HFFc6 (cell line): ENCODE measurements around the gene FBXW12. TPM values are rescaled to one million over a fixed set of nuclear protein-coding genes. Genes with fewer than 3 reads are reported as not detected.

ENCODE experiments used
- DNase-seq: peaks from one replicate; pipeline ENCODE4 v3.0.0-alpha.2; 2018
- H3K27ac Mint-ChIP-seq: 2 replicates; pipeline ENCODE4 v1.8.0; 2020; ENCODE audit warnings: mild to moderate bottlenecking, mixed read lengths
- H3K27me3 Mint-ChIP-seq: 2 replicates; pipeline ENCODE4 v1.8.0; 2021; ENCODE audit warnings: mild to moderate bottlenecking, moderate library complexity, mixed read lengths; ENCODE audit not compliant: insufficient read depth
- H3K36me3 Mint-ChIP-seq: 2 replicates; pipeline ENCODE4 v1.8.0; 2021; ENCODE audit warnings: low read depth, mixed read lengths
- H3K4me1 Mint-ChIP-seq: 2 replicates; pipeline ENCODE4 v1.8.0; 2020; ENCODE audit warnings: low read depth, mixed read lengths
- H3K4me3 Mint-ChIP-seq: 2 replicates; pipeline ENCODE4 v1.8.0; 2020; ENCODE audit warnings: mild to moderate bottlenecking, moderate library complexity, mixed read lengths
- H3K9me3 Mint-ChIP-seq: 2 replicates; pipeline ENCODE4 v1.8.0; 2020; ENCODE audit warnings: mild to moderate bottlenecking, mixed read lengths
- total RNA-seq, 6 experiments: library from RNA; stranded (reverse); fragmentation: NEBNext Ultra II Directional; extraction: Animal tissue kit (Norgen Biotek cat#: 25700); gene quantifications; 2 replicates in 1 of 6; 3 replicates in 5 of 6; pipeline ENCODE4 v1.2.3, GENCODE V29; 2021
- TF ChIP-seq, protein P1 (sequence below): fragments of 200-600 bp; sonication (generic); IDR thresholded peaks from 2 replicates; pipeline ENCODE4 v1.5.0; 2021; ENCODE audit warnings: antibody characterized with exemption, mild to moderate bottlenecking

Gene FBXW12
- total RNA-seq, 6 experiments from 2014 or later, result not detected

DNA sequence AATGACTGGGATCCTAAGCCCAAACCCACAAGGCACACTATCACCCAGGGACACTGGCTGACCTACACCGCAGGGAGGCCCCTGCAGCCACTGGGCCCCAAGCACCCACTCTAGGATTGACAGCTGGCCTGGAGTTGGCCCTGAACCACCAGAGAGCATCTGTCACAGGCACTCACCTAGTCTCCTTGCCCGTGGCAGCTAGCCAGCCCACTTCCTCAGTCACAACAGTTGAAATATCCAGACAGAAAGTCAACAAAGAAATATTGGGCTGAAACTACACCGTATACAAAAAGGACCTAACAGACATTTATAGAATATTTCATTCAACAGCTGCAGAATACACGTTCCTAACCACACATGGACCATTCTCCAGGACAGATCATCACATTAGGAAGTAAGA is 33.4 kb upstream of the FBXW12 start:
- no peak for DNase-seq
- no peaks in the 10 kb centered on the region for H3K4me1 Mint-ChIP-seq
- no peaks in the 10 kb centered on the region for H3K9me3 Mint-ChIP-seq
- peaks cover 5% of the 10 kb centered on the region; the same call in 1 of the 2 replicates for H3K36me3 Mint-ChIP-seq
- peaks cover 45% of the 10 kb centered on the region for H3K27me3 Mint-ChIP-seq
- H3K4me3 Mint-ChIP-seq, result no peak overlapping the region
- H3K27ac Mint-ChIP-seq, result no peak overlapping the region
- TF ChIP-seq, protein P1, sequence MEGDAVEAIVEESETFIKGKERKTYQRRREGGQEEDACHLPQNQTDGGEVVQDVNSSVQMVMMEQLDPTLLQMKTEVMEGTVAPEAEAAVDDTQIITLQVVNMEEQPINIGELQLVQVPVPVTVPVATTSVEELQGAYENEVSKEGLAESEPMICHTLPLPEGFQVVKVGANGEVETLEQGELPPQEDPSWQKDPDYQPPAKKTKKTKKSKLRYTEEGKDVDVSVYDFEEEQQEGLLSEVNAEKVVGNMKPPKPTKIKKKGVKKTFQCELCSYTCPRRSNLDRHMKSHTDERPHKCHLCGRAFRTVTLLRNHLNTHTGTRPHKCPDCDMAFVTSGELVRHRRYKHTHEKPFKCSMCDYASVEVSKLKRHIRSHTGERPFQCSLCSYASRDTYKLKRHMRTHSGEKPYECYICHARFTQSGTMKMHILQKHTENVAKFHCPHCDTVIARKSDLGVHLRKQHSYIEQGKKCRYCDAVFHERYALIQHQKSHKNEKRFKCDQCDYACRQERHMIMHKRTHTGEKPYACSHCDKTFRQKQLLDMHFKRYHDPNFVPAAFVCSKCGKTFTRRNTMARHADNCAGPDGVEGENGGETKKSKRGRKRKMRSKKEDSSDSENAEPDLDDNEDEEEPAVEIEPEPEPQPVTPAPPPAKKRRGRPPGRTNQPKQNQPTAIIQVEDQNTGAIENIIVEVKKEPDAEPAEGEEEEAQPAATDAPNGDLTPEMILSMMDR, result no peak

- TF ChIP-seq, protein P1, result no peak
- DNase-seq, result no peak
- Mint-ChIP-seq H3K4me3 (no peak overlapping the region), H3K9me3 (no peaks in the 10 kb centered on the region), H3K27ac (no peak overlapping the region), H3K4me1 (no peaks in the 10 kb centered on the region), H3K27me3 (peaks cover 28% of the 10 kb centered on the region), H3K36me3 (no peaks in the 10 kb centered on the region)
Observed at GRCh38 chr3:48343432-48343831, 28.6 kb upstream of the FBXW12 start.

GRCh38 chr3:48344867-48345507 is 27.0 kb upstream of the FBXW12 start:
- peaks cover 34% of the 10 kb centered on the region for H3K27me3 Mint-ChIP-seq
- no peak for DNase-seq
- no peak overlapping the region for H3K27ac Mint-ChIP-seq
- H3K4me1 Mint-ChIP-seq, result no peaks in the 10 kb centered on the region
- H3K4me3 Mint-ChIP-seq, result no peak overlapping the region
- TF ChIP-seq, protein P1, result no peak
- no peaks in the 10 kb centered on the region for H3K9me3 Mint-ChIP-seq
- no peaks in the 10 kb centered on the region for H3K36me3 Mint-ChIP-seq

DNA sequence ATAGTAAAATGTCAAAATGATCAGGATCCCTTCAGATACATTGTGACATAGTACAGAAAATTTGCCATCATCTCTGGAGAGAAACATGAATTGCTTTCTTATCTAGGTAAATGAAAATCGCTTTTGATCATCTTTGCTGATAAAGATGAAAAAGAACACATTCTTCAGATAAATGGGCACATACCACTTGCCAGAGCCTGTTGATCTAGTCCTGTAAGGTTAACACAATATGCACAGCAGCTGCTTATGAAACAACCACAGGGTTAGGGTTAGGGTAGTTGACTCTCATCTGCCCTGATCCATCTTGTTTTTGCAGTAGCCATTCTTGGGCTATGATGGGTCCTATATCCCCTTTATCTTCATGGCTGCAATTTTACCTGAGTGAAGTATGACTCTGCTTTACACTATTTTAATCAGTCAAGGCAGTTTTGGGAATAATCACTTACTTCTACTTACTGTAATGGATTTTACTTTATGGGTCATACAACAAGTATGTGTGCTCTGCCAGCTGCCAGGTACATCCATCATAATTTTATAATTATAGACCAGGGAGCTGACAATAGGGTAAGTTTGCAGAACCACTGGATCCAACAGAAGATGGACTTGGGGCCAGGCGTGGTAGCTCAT is 26.0 kb upstream of the FBXW12 start:
- Mint-ChIP-seq H3K36me3 (no peaks in the 10 kb centered on the region), H3K4me1 (no peaks in the 10 kb centered on the region), H3K27ac (no peak overlapping the region), H3K4me3 (no peak overlapping the region), H3K27me3 (peaks cover 27% of the 10 kb centered on the region), H3K9me3 (no peaks in the 10 kb centered on the region)
- DNase-seq, result no peak
- TF ChIP-seq, protein P1, result no peak

GRCh38 chr3:48347500-48347899 is 24.5 kb upstream of the FBXW12 start:
- DNase-seq, result no peak
- Mint-ChIP-seq H3K27me3 (peaks cover 16% of the 10 kb centered on the region), H3K36me3 (no peaks in the 10 kb centered on the region), H3K4me1 (no peaks in the 10 kb centered on the region), H3K9me3 (no peaks in the 10 kb centered on the region), H3K4me3 (no peak overlapping the region), H3K27ac (no peak overlapping the region)
- TF ChIP-seq, protein P1, result no peak
